ENCODE results near the gene RIPK3.
A peak's percentile ranks its signal among the peaks of the same experiment; 100 is the strongest.

Gene RIPK3

GRCh38 chr14:24368212-24368561 lies 28.4 kb upstream of the RIPK3 start:
- H3K36me3 ChIP-seq (ENCODE audit: insufficient read depth, low read length): no peaks in the 10 kb centered on the region
- no peaks in the 10 kb centered on the region for H3K9me3 ChIP-seq (ENCODE audit: insufficient read depth, low read length, severe bottlenecking)
- no peak overlapping the region for H3K27ac ChIP-seq (ENCODE audit: low read length)
- no peak overlapping the region for H2AFZ ChIP-seq (ENCODE audit: low read depth, low read length)
- H3K79me2 ChIP-seq (ENCODE audit: insufficient read depth, low read length): no peaks in the 10 kb centered on the region
- no peaks in the 10 kb centered on the region for H4K20me1 ChIP-seq (ENCODE audit: insufficient read depth, low read length)
- no peak for ATAC-seq (ENCODE audit: insufficient read depth, low read depth)
- no peak for DNase-seq
- peaks cover 55% of the 10 kb centered on the region for H3K27me3 ChIP-seq (ENCODE audit: insufficient read depth, low read length, poor library complexity)
- no peak overlapping the region for H3K9ac ChIP-seq (ENCODE audit: low read depth, low read length)
- TF ChIP-seq CTCF (IDR thresholded peaks at IDR 0.05; ENCODE audit: borderline replicate concordance, extremely low read depth, low read length, poor library complexity, severe bottlenecking) (no peak), EZH2 (IDR thresholded peaks at IDR 0.05; ENCODE audit: borderline replicate concordance, low read depth, low read length, severe bottlenecking) (peak; percentile 23)
- no peak overlapping the region for H3K4me3 ChIP-seq (ENCODE audit: low read depth in 1 of 2, low read length in 2 of 2)
- no peak overlapping the region; the same call in 1 of the 2 replicates for H3K4me2 ChIP-seq (ENCODE audit: insufficient read depth, low read length)
- no peaks in the 10 kb centered on the region for H3K4me1 ChIP-seq (ENCODE audit: insufficient read depth, low read length)

- Histone ChIP-seq H3K36me3 (ENCODE audit: insufficient read depth, low read length) (no peaks in the 10 kb centered on the region), H3K9me3 (ENCODE audit: insufficient read depth, low read length, severe bottlenecking) (no peaks in the 10 kb centered on the region), H3K79me2 (ENCODE audit: insufficient read depth, low read length) (no peaks in the 10 kb centered on the region), H4K20me1 (ENCODE audit: insufficient read depth, low read length) (no peaks in the 10 kb centered on the region), H3K9ac (ENCODE audit: low read depth, low read length) (no peak within 1 kb of the TSS), H2AFZ (ENCODE audit: low read depth, low read length) (no peak within 1 kb of the TSS), H3K4me3 (ENCODE audit: low read depth in 1 of 2, low read length in 2 of 2) (no peak within 1 kb of the TSS), H3K27me3 (ENCODE audit: insufficient read depth, low read length, poor library complexity) (peaks cover 55% of the 10 kb centered on the region), H3K4me1 (ENCODE audit: insufficient read depth, low read length) (no peaks in the 10 kb centered on the region), H3K27ac (ENCODE audit: low read length) (no peak within 1 kb of the TSS), H3K4me2 (ENCODE audit: insufficient read depth, low read length) (no peak within 1 kb of the TSS; the same call in 1 of the 2 replicates)
- DNase-seq (no peak), ATAC-seq (ENCODE audit: insufficient read depth, low read depth) (no peak)
- TF ChIP-seq CTCF (IDR thresholded peaks at IDR 0.05; ENCODE audit: borderline replicate concordance, extremely low read depth, low read length, poor library complexity, severe bottlenecking) (no peak), EZH2 (IDR thresholded peaks at IDR 0.05; ENCODE audit: borderline replicate concordance, low read depth, low read length, severe bottlenecking) (no peak)
These were observed 27.9 kb upstream of the RIPK3 start, which contains the start of gene NFATC4 for GRCh38 chr14:24367514-24368211. Gene NFATC4 (plus strand): TSS chr14:24368184. CDS start chr14:24368341, 157 bp downstream.

- Histone ChIP-seq H3K9me3 (ENCODE audit: insufficient read depth, low read length, severe bottlenecking) (no peaks in the 10 kb centered on the region), H3K9ac (ENCODE audit: low read depth, low read length) (no peak overlapping the region), H3K4me2 (ENCODE audit: insufficient read depth, low read length) (no peak overlapping the region), H3K4me1 (ENCODE audit: insufficient read depth, low read length) (no peaks in the 10 kb centered on the region), H3K27me3 (ENCODE audit: insufficient read depth, low read length, poor library complexity) (peaks cover 62% of the 10 kb centered on the region), H3K79me2 (ENCODE audit: insufficient read depth, low read length) (no peaks in the 10 kb centered on the region), H4K20me1 (ENCODE audit: insufficient read depth, low read length) (no peaks in the 10 kb centered on the region), H3K27ac (ENCODE audit: low read length) (no peak overlapping the region), H3K4me3 (ENCODE audit: low read depth in 1 of 2, low read length in 2 of 2) (no peak overlapping the region), H2AFZ (ENCODE audit: low read depth, low read length) (no peak overlapping the region), H3K36me3 (ENCODE audit: insufficient read depth, low read length) (no peaks in the 10 kb centered on the region)
- ATAC-seq (ENCODE audit: insufficient read depth, low read depth): no peak
- DNase-seq: peak; percentile 7
- TF ChIP-seq CTCF (IDR thresholded peaks at IDR 0.05; ENCODE audit: borderline replicate concordance, extremely low read depth, low read length, poor library complexity, severe bottlenecking) (no peak), EZH2 (IDR thresholded peaks at IDR 0.05; ENCODE audit: borderline replicate concordance, low read depth, low read length, severe bottlenecking) (no peak)
These were observed 27.1 kb upstream of the RIPK3 start for GRCh38 chr14:24366721-24367513.

All from DND-41 (cell line).